ENCODE measurements around the gene TPSD1. TPM values are rescaled to one million over a fixed set of nuclear protein-coding genes. Genes with fewer than 3 reads are reported as not detected.

The TPSD1 gene
- total and polyA plus RNA-seq, 9 of the 15 experiments (the other 6 are each of a cell fraction or from before 2014, with no cell fraction given) = not detected

DNA sequence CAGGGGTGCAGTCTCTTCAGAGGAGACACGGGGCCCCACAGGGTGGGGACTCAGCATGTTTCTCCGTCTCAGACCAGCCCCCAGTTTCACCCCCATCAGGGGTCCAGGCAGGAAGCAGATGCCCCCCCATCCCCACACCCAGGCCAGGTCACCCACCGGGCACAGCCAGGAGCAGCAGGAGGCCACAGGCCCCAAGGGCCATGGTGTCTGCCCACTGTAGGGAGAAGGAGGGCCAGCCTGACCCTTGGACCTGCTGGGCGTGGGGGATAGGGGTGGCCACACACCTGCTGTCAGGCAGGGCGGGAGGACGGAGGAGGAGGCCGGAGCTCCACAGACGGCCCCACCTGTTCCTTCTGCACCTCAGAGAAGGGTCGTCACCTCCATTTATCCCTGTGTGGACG, 30.8 kb upstream of the TPSD1 start, which contains the start of gene TPSG1:
Gene TPSG1, minus strand, starts transcription at position 218 of the 401 bp plus-strand sequence. Its CDS starts 16 bp downstream, at position 202.
- FAIRE-seq = no peak
- no peak within 1 kb of the TSS for H3K27ac ChIP-seq (ENCODE audit: extremely low read depth, low read depth, low read length)

More for the DNA sequence above, 30.8 kb upstream of the TPSD1 start, which contains the start of gene TPSG1:
- Histone ChIP-seq H3K4me1 (replicated peaks in 1 of 2; ENCODE audit: control insufficient read depth in 2 of 2, insufficient read depth in 2 of 2, low read length in 2 of 2) (peaks cover 0 to 41% of the 10 kb centered on the region in 2 experiments; a peak in 2 of 5 replicates), H3K4me3 (no peak within 1 kb of the TSS), H3K9me3 (replicated peaks; ENCODE audit: control insufficient read depth, insufficient read depth, low read depth, low read length) (no peaks in the 10 kb centered on the region), H3K27me3 (ENCODE audit: control insufficient read depth in 2 of 2, insufficient read depth in 2 of 2, low read length in 2 of 2) (peaks cover 29 to 55% of the 10 kb centered on the region in 2 experiments), H3K79me2 (ENCODE audit: control insufficient read depth, insufficient read depth, low read length) (no peaks in the 10 kb centered on the region), H3K36me3 (ENCODE audit: control insufficient read depth, insufficient read depth, low read length) (no peaks in the 10 kb centered on the region), H3K9me1 (ENCODE audit: control insufficient read depth, insufficient read depth, low read length) (no peaks in the 10 kb centered on the region), H4K20me1 (replicated peaks; ENCODE audit: control insufficient read depth, insufficient read depth, low read length) (peaks cover 13% of the 10 kb centered on the region; the same call in 1 of the 2 replicates), H3K4me2 (ENCODE audit: insufficient read depth, low read length) (no peak within 1 kb of the TSS), H2AFZ (ENCODE audit: low read depth, low read length) (no peak within 1 kb of the TSS), H3K9ac (ENCODE audit: insufficient read depth in 1 of 2, low read depth in 2 of 2, low read length in 2 of 2) (no peak within 1 kb of the TSS; a peak in 1 of 4 replicates)
- DNase-seq (ENCODE audit: extremely low read depth in 1 of 4, low spot score in 3 of 4) = no peak
- no TSS peak for BruUV-seq (replicated peaks)
- CTCF ChIA-PET (ENCODE audit: low intra/inter-chr PET ratio) = no interaction called here
- intact Hi-C loops (cut with micrococcal nuclease) = no loop called here
- POLR2A ChIA-PET = interaction anchor here (0.6 kb wide), 1 partner anchor 12 kb away, joined by 3 read pairs; no protein-coding TSS in a partner anchor
- no peak for ATAC-seq
- WGBS (ENCODE audit: insufficient coverage, low coverage, missing lambda C conversion rate) = 7% methylated on average over 7 of the region's 10 CpGs
- in situ Hi-C loops (cut with MboI) = no loop called here
- TF ChIP-seq SMARCB1 (IDR thresholded peaks at IDR 0.05; ENCODE audit: insufficient read length, low read depth) = no peak
- TF ChIP-seq, protein P1, sequence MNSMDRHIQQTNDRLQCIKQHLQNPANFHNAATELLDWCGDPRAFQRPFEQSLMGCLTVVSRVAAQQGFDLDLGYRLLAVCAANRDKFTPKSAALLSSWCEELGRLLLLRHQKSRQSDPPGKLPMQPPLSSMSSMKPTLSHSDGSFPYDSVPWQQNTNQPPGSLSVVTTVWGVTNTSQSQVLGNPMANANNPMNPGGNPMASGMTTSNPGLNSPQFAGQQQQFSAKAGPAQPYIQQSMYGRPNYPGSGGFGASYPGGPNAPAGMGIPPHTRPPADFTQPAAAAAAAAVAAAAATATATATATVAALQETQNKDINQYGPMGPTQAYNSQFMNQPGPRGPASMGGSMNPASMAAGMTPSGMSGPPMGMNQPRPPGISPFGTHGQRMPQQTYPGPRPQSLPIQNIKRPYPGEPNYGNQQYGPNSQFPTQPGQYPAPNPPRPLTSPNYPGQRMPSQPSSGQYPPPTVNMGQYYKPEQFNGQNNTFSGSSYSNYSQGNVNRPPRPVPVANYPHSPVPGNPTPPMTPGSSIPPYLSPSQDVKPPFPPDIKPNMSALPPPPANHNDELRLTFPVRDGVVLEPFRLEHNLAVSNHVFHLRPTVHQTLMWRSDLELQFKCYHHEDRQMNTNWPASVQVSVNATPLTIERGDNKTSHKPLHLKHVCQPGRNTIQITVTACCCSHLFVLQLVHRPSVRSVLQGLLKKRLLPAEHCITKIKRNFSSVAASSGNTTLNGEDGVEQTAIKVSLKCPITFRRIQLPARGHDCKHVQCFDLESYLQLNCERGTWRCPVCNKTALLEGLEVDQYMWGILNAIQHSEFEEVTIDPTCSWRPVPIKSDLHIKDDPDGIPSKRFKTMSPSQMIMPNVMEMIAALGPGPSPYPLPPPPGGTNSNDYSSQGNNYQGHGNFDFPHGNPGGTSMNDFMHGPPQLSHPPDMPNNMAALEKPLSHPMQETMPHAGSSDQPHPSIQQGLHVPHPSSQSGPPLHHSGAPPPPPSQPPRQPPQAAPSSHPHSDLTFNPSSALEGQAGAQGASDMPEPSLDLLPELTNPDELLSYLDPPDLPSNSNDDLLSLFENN (IDR thresholded peaks at IDR 0.05; ENCODE audit: low read depth in 2 of 2, low read length in 2 of 2) = no peak
- TF ChIP-seq PHB2 (IDR thresholded peaks at IDR 0.05; ENCODE audit: low read depth) = no peak
- no peak for TF ChIP-seq XRCC4 (IDR thresholded peaks at IDR 0.05; ENCODE audit: extremely low read depth, insufficient read depth, insufficient read length)
- TF ChIP-seq TAF15 (IDR thresholded peaks at IDR 0.05; ENCODE audit: low read depth, low read length) = no peak
- TF ChIP-seq, protein P2, sequence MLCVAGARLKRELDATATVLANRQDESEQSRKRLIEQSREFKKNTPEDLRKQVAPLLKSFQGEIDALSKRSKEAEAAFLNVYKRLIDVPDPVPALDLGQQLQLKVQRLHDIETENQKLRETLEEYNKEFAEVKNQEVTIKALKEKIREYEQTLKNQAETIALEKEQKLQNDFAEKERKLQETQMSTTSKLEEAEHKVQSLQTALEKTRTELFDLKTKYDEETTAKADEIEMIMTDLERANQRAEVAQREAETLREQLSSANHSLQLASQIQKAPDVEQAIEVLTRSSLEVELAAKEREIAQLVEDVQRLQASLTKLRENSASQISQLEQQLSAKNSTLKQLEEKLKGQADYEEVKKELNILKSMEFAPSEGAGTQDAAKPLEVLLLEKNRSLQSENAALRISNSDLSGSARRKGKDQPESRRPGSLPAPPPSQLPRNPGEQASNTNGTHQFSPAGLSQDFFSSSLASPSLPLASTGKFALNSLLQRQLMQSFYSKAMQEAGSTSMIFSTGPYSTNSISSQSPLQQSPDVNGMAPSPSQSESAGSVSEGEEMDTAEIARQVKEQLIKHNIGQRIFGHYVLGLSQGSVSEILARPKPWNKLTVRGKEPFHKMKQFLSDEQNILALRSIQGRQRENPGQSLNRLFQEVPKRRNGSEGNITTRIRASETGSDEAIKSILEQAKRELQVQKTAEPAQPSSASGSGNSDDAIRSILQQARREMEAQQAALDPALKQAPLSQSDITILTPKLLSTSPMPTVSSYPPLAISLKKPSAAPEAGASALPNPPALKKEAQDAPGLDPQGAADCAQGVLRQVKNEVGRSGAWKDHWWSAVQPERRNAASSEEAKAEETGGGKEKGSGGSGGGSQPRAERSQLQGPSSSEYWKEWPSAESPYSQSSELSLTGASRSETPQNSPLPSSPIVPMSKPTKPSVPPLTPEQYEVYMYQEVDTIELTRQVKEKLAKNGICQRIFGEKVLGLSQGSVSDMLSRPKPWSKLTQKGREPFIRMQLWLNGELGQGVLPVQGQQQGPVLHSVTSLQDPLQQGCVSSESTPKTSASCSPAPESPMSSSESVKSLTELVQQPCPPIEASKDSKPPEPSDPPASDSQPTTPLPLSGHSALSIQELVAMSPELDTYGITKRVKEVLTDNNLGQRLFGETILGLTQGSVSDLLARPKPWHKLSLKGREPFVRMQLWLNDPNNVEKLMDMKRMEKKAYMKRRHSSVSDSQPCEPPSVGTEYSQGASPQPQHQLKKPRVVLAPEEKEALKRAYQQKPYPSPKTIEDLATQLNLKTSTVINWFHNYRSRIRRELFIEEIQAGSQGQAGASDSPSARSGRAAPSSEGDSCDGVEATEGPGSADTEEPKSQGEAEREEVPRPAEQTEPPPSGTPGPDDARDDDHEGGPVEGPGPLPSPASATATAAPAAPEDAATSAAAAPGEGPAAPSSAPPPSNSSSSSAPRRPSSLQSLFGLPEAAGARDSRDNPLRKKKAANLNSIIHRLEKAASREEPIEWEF (CRISPR knock-in tag; IDR thresholded peaks at IDR 0.05) = no peak
- TF ChIP-seq BHLHE40 (IDR thresholded peaks at IDR 0.05; ENCODE audit: low read length) = no peak
- TF ChIP-seq NR1H2 (CRISPR knock-in tag; IDR thresholded peaks at IDR 0.05) = no peak
- TF ChIP-seq RUNX1 (IDR thresholded peaks at IDR 0.05; ENCODE audit: low read depth) = no peak
- no peak for TF ChIP-seq ZNF140 (CRISPR knock-in tag; IDR thresholded peaks at IDR 0.05)
- TF ChIP-seq POLR2A (conservative IDR thresholded peaks at IDR 0.05) = no peak
- TF ChIP-seq, protein P3, sequence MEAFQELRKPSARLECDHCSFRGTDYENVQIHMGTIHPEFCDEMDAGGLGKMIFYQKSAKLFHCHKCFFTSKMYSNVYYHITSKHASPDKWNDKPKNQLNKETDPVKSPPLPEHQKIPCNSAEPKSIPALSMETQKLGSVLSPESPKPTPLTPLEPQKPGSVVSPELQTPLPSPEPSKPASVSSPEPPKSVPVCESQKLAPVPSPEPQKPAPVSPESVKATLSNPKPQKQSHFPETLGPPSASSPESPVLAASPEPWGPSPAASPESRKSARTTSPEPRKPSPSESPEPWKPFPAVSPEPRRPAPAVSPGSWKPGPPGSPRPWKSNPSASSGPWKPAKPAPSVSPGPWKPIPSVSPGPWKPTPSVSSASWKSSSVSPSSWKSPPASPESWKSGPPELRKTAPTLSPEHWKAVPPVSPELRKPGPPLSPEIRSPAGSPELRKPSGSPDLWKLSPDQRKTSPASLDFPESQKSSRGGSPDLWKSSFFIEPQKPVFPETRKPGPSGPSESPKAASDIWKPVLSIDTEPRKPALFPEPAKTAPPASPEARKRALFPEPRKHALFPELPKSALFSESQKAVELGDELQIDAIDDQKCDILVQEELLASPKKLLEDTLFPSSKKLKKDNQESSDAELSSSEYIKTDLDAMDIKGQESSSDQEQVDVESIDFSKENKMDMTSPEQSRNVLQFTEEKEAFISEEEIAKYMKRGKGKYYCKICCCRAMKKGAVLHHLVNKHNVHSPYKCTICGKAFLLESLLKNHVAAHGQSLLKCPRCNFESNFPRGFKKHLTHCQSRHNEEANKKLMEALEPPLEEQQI (IDR thresholded peaks at IDR 0.05) = no peak
